ENCODE results near the gene UVRAG. TPM values are rescaled to one million over a fixed set of nuclear protein-coding genes. Genes with fewer than 3 reads are reported as not detected.
"Not testable (repeated sequence)": the region's sequence is repeated elsewhere in the genome, so short reads cannot be mapped to it uniquely, and the experiment has no call there.

The UVRAG gene
- total RNA-seq, 1 experiment from 2014 or later, result 14.0 TPM

DNA sequence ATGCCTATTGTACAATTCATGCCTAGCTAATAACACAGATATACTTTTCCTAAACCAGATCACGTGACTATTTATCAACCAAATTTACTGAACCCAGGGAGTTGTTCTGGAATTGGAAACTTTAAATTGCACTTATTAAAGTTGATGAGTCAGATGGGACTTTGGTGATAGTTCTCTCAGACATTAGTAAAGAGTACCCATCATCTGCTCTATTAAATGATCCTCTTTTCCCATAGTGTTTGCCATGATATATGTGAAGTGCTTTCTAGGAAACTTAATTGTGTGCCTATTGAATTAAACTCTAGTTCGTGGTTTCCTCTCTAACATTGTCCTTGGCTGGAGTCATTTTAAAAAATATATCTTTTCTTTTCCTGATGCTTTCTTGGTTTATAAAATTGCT lies 99.0 kb downstream of the UVRAG start:
- DNase-seq (ENCODE audit: low read depth), result no peak

DNA sequence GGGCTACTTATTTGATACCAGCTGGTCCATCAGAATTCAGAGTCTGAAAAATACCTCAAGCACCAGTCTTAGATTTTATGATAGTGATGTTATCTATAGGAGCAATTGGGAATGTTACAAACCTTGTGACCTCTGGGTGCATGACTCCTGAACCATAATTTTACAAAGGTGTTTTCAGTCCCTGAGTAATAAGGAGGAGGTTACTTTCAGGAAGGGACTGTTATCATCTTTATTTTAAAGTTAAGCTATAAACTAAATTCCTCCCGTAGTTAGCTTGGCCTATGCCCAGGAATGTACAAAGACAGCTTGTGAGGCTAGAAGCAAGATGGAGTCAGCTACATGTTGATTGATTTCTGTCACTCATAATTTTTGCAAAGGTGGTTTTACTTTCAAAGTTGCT lies 101.9 kb downstream of the UVRAG start:
- no peak for DNase-seq (ENCODE audit: low read depth)

DNA sequence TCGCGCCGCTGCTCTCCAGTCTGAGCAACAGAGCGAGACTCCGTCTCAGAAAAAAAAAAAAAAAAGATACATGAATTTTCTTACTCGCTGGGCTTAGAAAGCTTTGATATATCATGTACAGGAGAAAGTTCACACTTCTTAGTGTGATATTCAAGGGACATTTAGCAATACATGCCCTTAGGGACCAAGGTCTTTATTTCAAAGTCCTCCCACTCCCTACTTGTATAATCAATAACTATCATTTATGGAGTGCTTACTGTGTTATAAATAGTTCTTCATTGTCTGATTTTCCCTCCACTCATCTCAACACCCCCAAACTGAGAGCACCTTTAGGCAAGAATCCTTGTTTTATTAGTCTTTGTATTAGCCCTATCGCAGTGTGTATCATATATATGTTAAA lies 103.3 kb downstream of the UVRAG start:
- no peak for DNase-seq (ENCODE audit: low read depth)

DNA sequence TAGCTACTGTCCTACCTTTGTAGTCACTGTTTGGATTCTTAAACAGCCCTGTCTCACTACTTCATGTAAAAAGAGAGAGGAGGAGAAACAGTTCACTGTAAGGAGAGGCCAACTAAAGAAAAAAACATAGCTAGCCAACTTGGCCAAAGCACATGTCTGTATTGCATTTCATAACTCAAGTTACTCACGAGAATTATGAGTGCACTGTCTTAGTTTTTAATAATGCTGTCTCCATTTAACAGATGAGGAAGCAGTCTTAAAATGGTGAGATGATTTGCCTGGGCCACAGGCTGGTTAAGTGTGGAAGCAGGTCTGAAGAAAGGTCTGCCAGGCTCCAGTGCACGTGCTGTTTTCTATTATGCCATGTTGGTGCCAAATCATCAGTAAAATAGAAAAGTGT lies 104.5 kb downstream of the UVRAG start:
- no peak for DNase-seq (ENCODE audit: low read depth)

DNA sequence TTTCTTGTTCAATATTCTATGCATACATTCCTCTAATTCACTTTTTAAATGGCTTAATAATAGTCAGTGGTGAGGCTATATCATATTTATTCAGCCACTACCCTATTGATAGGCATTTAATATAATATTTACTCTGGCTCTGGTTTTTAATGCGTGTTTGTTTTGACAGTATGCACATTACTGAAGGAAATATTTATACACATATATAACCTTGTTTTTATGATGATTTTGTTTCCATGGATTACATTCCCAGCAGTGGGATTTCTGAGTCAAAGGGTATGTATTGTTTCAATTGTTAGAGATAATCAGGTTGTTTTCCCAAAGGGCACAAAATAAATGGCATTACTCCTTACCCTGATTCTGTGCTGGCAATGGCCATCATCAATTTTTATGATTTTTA lies 105.8 kb downstream of the UVRAG start:
- DNase-seq (ENCODE audit: low read depth), result no peak

DNA sequence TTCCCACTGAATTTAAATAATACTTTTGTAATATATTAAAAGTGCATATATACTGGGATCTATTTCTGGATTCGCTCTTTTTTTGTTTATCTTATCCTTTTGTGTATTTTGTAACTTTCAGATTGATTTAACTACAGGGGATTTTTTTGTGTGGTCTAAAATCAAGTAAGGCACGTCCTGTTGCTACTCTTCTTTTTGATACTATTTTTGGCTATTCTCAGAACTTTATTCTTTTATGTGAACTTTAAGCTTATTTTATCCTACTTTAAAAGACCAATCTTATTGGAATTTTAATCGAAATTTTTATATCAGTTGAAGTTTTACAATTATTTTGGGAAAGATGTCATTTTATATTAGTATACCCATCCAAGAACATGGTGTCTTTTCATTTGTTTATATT lies 106.8 kb downstream of the UVRAG start:
- DNase-seq (ENCODE audit: low read depth), result no peak

DNA sequence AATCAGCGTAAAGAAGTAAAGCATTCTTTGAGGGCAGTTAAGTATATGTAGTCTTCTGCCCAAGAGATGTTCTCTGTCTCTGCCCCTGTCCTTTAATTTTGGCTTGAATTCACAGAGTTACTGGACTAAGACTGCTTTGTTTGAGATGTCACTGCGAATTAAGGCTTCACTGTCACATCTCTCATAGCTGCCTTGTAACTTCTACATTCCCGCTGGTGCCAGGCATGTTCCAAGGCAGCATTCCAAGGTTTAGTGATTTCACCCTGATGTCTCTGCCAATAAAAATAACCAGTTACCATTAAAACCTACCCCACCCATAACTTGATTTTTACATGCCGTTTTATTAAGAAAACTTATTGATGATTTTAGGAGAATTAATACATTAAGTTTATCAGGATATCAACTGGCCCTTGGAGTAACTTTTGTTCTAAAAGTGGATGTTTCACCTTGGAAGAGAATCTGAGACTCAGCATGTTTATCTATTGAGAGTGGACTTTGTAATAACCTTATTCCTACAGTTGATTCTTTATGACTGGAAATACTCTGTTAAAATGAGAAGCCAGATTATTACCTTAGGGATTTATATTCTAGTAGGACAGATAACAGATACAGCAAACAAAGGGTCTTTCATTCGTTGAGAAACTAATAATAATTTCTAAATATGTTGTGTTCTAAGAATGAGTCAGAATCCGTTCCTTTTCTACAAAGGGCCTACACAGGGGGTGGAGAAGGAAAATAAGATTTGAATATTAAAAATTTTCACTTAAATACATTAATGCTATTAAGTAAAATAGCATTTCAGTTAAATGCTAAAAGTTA lies 110.2 kb downstream of the UVRAG start:
- DNase-seq (ENCODE audit: low read depth), result peak; percentile 5

DNA sequence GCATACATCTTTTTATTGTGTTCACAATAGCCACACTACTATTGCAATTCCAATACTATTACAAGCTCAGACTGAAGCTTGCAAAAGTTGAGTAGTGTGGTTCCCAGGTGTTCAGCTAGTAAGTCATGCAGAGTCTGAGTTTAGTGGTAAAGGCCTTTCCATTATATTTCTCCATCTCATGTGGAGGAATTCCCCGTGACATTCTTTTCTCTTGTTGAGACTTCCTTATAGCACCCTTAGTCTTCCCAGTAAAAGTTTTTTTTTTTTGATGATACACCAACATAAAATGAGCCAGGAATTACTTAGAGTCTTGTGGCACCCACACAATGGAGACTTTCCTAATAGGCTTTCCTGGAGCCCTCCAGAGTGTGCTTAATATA lies 110.8 kb downstream of the UVRAG start:
- peak; percentile 32 for DNase-seq (ENCODE audit: low read depth)

DNA sequence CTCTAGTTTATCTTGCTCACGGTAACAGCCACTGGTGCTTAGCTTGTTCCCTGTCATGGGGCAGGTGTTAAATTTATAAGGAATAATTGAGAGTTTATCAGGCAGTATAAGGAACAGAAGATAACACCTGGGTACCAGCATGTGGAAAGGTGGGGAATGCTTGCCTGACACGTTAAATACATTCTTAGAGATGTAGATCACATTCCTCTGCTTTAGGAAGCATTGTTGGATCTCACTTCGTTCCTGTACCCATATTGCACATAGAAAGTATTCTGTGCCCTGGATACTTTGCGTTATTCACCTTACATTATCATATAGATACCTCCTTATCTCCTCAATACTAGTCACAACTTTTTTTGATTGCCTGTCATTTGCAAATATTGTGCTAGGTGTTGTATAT lies 114.7 kb downstream of the UVRAG start:
- DNase-seq (ENCODE audit: low read depth), result no peak

DNA sequence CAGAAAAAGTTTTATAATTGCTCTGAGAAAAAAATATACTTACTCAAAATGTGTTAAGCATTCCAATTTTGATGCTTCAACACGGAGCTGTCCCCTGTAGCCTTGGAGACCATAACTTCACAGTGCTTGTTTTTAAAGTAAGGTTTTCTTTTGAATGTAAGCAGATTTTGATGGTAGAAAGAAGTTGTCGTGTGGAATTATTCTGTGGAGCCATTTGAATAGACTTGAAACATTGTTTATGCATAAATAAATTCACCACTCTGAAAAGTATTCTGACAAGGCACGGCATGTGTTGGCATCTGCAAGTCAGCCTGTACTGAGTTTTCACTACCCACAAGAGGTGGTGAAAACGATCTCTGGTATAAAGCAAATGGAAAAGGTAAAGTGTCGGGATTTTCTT lies 115.5 kb downstream of the UVRAG start:
- DNase-seq (ENCODE audit: low read depth), result no peak

DNA sequence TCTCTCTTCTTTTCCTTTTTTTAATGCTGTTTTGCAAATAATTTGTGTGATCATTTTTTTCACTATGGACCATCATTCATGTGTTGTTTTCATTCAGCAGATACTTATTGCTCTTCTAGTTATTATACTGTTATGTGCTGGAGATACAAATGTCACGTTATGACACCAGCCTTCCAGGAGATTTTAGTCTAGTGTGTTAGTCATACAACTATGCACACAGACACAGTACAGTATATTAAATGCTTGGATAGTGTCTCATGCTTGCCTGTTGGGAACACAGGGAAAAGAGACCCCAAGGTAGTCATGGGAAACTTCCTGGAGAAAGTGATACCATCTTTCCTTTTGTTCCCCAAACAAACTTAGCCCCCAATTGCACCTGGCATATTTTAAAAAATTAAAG lies 116.1 kb downstream of the UVRAG start:
- peak; percentile 61 for DNase-seq (ENCODE audit: low read depth)

DNA sequence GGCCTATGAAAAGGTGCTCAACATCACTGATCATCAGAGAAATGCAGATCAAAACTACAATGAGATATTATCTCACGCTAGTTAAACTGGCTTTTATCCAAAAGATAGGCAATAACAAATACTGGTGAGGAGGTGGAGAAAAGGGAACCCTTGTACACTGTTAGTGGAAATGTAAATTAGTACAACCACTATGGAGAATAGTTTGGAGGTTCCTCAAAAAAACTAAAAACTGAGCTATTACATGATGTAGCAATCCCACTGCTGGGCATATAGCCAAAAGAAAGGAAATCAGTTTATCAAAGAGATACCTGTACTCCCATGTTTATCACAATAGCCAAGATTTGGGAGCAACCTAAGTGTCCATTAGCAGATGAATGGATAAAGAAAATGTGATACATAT lies 118.7 kb downstream of the UVRAG start:
- DNase-seq (ENCODE audit: low read depth), result not testable (repeated sequence)

DNA sequence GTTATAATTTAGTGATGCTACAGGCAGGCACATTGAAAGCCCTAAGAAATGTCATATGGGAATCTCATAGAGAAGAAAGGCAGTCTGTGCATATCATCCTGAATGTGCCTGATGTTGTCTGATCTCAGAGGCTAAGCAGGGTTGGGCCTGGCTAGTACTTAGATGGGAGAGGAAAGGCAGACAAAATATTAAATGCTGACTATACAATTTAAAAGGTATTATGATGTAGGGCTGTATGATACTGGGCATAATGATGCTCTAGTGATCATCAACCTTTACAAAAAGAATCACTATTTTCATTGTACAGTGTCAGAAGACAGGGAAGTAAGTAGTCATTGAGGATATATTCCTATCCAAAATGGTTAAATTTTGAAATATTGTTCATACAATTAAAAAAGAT lies 119.8 kb downstream of the UVRAG start:
- DNase-seq (ENCODE audit: low read depth), result no peak

DNA sequence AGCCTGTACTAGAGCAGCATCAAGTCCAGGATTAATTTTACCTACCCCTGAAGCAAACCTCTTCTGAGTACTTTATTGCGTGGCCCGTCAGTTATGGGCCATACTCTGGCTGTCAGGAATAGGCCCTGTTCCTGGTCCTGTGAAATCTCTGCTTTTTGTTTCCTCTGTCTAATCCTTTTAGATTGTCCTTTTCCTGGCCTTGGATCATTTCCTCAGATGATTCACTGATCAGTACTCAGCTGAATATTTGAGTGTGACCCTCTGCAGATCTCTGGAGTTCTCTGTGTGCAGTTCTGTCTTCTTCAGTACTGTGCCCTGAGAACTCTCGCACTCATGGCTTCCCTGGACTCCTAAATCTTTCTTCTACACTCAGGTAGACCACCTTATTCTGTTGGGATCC lies 123.5 kb downstream of the UVRAG start:
- DNase-seq (ENCODE audit: low read depth), result peak; percentile 51

DNA sequence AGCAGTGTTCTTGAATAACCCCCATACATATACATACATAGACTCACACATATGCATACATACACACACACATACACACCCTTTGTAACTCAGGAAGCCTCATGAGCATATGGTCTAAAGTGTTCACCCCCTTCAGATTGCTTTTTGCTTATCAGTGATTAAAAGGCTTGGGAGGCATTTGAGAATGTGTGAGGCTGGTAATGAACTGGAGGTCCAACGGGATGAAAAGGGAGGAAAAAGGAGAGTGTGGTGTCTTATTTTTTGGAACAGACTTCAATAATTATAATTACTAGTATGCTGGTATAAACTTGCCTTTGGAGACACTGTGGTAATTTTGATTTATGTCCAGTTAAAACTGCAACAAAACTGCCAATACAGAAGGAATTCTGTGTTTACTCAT lies 124.5 kb downstream of the UVRAG start:
- no peak for DNase-seq (ENCODE audit: low read depth)

DNA sequence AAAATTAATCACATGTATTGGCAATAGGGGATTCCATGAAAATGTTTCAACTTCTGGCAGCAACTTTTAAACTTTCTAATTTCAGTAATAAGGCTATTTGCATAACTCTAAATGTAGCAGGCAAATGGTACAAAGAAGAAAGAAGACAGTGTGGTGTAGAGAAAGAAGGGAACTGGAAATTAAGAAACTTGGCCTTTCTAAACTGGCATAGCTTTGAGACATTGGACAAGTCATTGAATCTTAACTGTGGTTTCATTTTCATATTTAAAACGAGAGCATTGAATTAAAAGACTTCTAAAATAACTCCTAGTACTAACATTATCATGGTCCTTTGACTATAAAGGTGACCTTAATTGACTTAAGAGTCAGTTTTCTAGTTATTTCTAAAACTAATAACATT lies 125.0 kb downstream of the UVRAG start:
- DNase-seq (ENCODE audit: low read depth), result no peak

DNA sequence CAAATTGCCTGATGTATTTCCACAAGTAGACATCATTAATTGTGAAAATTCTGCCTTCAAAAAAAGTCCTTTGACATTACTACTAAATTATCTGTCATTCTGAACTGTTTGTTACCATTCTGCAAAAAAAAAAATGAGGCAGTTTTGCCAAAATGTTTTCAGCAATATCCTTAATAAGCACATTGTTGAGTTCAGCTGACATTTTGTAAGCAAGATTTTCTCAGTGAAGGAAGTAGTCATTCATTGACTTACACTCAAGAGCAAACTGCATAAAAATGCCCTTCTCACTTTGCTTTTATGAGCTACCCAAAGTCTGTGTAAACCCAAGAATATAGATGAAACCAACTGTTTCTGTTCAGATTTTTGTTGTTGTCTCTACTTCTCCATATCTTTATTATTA lies 125.9 kb downstream of the UVRAG start:
- no peak for DNase-seq (ENCODE audit: low read depth)

DNA sequence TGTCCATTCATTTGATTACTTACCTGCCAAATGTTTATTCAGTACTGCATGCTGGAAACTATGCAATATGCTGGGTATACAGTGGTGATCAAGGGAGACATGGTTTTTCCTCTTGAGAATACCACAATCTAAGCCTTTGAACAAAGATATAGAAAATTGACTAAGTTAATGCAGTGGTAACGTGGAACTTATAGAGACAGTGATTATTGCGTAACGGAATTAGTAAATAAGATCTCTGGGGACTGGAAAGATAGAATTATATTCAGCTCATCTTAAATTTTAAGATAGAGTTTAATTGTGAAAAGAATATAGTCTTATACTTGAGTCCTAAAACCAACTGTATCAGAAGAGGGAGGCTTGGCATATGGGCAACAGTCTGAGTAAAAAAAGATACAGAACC lies 129.5 kb downstream of the UVRAG start:
- no peak for DNase-seq (ENCODE audit: low read depth)

DNA sequence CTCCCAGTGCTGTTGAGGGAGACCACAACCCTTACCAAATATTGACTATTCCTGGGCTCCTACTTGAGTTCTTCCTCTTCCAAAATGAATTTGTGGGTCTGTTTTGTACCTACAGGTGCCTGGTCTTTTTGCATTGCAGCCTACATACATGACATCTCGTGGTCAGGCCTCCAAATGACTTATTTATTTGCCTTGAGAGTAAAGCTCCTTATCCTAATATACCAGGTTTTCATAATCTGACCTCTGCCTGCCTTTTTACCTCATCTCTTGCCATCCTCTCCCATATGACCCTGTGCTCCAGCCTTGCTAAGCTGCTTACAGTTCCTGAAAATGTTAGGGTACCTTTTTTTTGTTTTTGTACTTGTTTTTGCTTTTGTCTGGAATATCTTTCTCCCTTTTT lies 130.4 kb downstream of the UVRAG start:
- DNase-seq (ENCODE audit: low read depth), result no peak

DNA sequence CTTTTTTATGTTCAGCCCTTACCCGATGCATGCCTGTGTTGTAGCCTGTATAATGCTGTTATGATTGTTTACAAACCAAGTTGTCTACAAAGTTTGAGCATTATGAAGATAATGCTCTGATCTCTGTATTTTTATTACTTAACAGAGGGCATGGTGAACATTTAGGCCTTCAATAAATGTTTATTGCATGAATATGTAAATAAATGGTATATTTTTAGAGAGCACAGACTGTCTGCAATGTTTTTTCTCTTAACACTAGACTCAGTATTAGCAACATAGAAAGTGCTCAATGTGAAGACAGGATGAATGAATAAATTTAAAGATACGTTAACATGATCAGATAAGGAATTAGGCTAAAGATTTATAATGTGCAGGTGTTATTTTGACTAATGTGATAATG lies 130.9 kb downstream of the UVRAG start:
- DNase-seq (ENCODE audit: low read depth), result no peak

DNA sequence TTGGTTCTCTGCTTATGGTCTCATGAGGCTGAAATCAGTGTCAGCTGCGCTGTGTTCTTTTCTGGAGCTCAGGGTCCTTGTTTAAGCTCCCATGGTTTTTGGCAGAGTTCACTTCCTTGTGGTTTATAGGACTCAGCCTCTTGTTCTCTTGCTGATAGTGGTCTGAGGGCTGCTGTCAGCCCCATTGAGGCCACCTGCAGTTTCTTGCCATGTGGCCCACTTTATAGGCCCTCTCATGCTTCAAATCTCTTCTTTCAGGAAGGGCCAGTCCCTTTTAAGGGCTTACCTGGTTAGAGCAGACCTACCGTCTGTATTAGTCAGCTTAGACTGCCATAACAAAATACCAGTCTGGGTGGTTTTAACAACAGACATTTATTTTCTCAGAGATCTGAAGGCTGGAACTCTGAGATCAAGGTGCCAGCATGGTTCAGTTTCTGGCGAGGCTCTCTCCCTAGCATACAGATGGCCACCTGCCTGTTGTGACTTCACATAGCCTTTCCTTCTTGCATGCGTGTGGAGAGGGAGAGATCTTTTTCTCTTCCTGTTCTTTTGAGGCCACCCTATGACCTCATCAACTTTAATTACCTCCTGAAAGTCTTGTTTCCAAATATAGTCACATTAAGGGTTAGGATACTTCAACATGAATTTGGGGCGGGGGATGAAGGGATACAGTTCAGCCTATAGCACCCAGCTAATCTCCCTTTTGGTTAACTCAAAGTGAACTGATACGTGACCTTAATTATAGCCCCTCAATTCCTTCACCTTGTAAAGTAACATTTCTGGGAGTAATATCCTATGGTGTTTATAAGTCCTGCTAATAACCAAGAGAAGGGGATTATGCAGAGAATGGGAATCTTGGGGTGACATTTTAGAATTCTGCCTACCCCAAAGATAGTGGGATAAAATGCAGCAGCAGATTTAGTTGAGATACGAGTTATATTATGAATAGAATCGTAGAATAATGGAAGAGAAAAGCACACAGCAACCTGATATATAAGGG lies 131.8 kb downstream of the UVRAG start:
- DNase-seq (ENCODE audit: low read depth), result peak; percentile 62

DNA sequence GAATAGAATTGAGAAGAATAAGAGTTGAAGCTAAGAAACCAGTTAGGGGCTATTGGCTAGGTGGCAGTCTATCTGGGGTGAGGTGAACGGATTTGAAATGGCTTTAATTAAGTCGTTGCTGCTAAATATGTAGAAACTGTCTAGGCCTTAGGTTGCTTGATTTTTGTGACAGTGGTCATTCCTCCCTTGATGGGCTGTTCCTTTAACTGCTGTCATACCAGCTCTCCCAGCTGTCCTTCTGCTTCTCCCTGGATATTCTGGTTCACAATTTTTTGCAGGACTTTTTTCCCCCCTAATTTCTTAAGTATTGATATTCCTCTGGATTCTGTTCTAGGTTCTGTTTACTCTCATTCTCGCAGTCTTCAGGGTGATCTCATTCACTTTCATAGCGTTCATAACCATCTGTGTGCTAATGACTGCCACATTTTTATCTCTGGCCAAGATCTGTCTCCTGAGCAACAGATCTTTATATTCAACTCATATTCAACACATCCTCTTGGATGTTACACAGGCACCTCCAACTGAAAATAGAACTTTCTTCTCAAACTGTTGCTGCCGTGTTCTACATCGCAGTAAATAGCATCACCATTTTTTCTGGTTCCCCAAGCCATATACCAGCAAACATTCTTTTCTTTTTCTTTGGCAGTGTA lies 134.1 kb downstream of the UVRAG start:
- no peak for DNase-seq (ENCODE audit: low read depth)
